GM12864 (cell line): ENCODE data around the gene KCNC2.

Experiments used
- DNase-seq: peaks from one replicate; pipeline ENCODE4 v3.0.0-alpha.2; 2011; ENCODE audit warnings: low read depth
- H3K4me3 ChIP-seq: 2 replicates; pipeline ENCODE4 v1.5.1; 2011; ENCODE audit warnings: mild to moderate bottlenecking, low read depth, low read length, control low read depth
- CTCF ChIP-seq: IDR thresholded peaks from 2 replicates; pipeline ENCODE4 v1.5.1; 2011; ENCODE audit warnings: low read depth, mild to moderate bottlenecking, moderate library complexity, low read length, control low read depth, inconsistent platforms; ENCODE audit errors: missing control alignments

KCNC2 gene

GRCh38 chr12:75042125-75042524 lies 167.5 kb downstream of the KCNC2 start:
- DNase-seq = no peak
- no peak for TF ChIP-seq CTCF
- H3K4me3 ChIP-seq = no peak overlapping the region

- DNase-seq = no peak
- TF ChIP-seq CTCF = no peak
- H3K4me3 ChIP-seq = no peak overlapping the region
Observed at GRCh38 chr12:75041472-75041871, 168.2 kb downstream of the KCNC2 start.

DNA sequence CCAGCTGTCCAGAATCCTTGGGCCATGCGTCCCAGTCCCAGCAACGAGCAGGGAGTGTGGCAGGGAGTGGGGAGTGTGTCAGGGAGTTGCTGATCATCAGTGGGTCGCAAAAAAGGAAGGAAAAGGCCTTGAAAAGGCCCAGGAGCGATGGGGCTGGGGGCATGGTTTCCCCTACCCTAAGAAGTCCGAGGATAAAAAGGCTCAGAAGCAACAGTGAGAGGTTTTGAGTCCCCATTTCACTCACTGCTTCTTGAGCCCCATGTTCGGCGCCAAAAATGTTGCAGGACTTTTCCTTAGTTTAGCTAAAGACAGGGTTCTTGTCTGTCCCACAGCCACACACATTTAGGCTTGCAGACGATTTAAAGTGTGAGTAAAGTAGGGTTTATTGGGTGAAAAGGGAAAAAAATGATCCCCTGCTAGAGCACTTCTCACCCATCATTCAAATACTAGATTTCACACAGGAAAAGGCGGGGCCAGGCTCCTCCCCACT lies 189.5 kb downstream of the KCNC2 start:
- H3K4me3 ChIP-seq = no peak overlapping the region
- DNase-seq = no peak
- no peak for TF ChIP-seq CTCF

GRCh38 chr12:75011120-75011519 lies 198.5 kb downstream of the KCNC2 start:
- TF ChIP-seq CTCF = no peak
- H3K4me3 ChIP-seq = no peak overlapping the region
- no peak for DNase-seq

DNA sequence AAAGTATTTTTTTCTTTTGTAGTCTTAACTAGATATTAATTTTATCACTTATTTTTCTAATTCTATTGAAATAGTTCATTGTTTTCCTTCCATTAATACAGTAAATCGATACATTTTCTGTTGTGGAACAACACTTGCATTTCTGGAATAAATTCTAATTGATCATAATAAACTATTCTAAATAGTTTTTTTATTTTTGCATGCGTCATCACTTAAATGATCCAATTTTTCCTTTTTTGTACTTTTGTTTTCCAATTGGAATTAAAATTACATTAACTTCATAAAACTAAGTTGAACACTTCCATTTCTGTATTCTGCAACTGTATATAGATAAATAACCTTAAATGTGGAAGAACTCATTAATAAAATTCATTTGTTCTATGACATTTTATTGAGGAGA lies 202.5 kb downstream of the KCNC2 start:
- H3K4me3 ChIP-seq = no peak overlapping the region
- no peak for DNase-seq
- TF ChIP-seq CTCF = no peak

DNA sequence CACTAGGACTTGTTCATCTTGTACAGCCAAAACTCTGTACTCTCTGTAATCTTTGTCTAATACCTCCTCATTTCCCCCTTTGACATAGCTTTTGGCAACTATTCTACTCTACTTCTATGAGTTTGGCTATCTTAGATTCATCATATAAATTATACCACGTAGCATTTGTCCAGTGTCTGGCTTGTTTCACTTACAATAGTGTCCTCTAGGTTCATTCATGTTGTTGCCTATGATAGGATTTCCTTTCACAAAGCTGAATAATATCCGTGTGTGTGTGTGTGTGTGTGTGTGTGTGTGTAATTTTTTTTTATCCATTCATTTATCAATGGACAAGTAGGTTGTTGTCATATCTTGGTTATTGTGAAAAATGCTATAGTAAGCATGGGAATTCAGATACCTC lies 209.5 kb downstream of the KCNC2 start:
- no peak for TF ChIP-seq CTCF
- no peak for DNase-seq
- H3K4me3 ChIP-seq = no peak overlapping the region

- DNase-seq = no peak
- TF ChIP-seq CTCF = no peak
- H3K4me3 ChIP-seq = no peak overlapping the region
Observed at GRCh38 chr12:74999474-74999873, 210.2 kb downstream of the KCNC2 start.
